Endothelial cell (in vitro differentiated cells): Measurements from ENCODE around the gene ALDH3B2. TPM values are rescaled to one million over a fixed set of nuclear protein-coding genes. Genes with fewer than 3 reads are reported as not detected.

Experiments used
- DNase-seq: peaks from one replicate; pipeline ENCODE4 v3.0.0; 2021; ENCODE audit warnings: low spot score
- H3K27ac Mint-ChIP-seq: one replicate; pipeline ENCODE4 v1.8.0; 2021; ENCODE audit warnings: mixed read lengths, inconsistent platforms; ENCODE audit not compliant: unreplicated experiment
- H3K27me3 Mint-ChIP-seq: one replicate; pipeline ENCODE4 v1.8.0; 2021; ENCODE audit warnings: mild to moderate bottlenecking, moderate library complexity, mixed read lengths, inconsistent platforms; ENCODE audit not compliant: unreplicated experiment
- H3K36me3 Mint-ChIP-seq: one replicate; pipeline ENCODE4 v1.8.0; 2021; ENCODE audit warnings: mild to moderate bottlenecking, low read depth, mixed read lengths, inconsistent platforms; ENCODE audit not compliant: unreplicated experiment
- H3K4me1 Mint-ChIP-seq: one replicate; pipeline ENCODE4 v1.8.0; 2021; ENCODE audit warnings: mild to moderate bottlenecking, mixed read lengths, inconsistent platforms; ENCODE audit not compliant: unreplicated experiment
- H3K4me3 Mint-ChIP-seq: one replicate; pipeline ENCODE4 v1.8.0; 2021; ENCODE audit warnings: mild to moderate bottlenecking, mixed read lengths, inconsistent platforms; ENCODE audit not compliant: unreplicated experiment
- H3K9me3 Mint-ChIP-seq: one replicate; pipeline ENCODE4 v1.8.0; 2021; ENCODE audit warnings: mixed read lengths, inconsistent platforms; ENCODE audit not compliant: unreplicated experiment
- CTCF ChIP-seq: fragments of 200-600 bp; sonication (generic); IDR thresholded peaks from one replicate; pipeline ENCODE4 v1.5.0; 2021; ENCODE audit warnings: antibody characterized with exemption; ENCODE audit not compliant: unreplicated experiment
- total RNA-seq: library from RNA; stranded (reverse); fragmentation: NEBNext Ultra II Directional; extraction: Animal tissue kit (Norgen Biotek cat#: 25700); gene quantifications from one replicate; pipeline ENCODE4 v1.2.1, GENCODE V29; 2021; ENCODE audit not compliant: unreplicated experiment

The ALDH3B2 gene
- total RNA-seq, 1 donor from 2014 or later, result 0.72 TPM

GRCh38 chr11:67635231-67635521 lies 39.2 kb downstream of the ALDH3B2 start:
- no peaks in the 10 kb centered on the region for H3K4me1 Mint-ChIP-seq
- no peaks in the 10 kb centered on the region for H3K9me3 Mint-ChIP-seq
- H3K36me3 Mint-ChIP-seq, result no peaks in the 10 kb centered on the region
- no peak for TF ChIP-seq CTCF
- peaks cover 12% of the 10 kb centered on the region for H3K27me3 Mint-ChIP-seq
- DNase-seq, result no peak
- H3K27ac Mint-ChIP-seq, result no peak overlapping the region
- H3K4me3 Mint-ChIP-seq, result no peak overlapping the region

GRCh38 chr11:67634366-67635230 lies 39.8 kb downstream of the ALDH3B2 start:
- Mint-ChIP-seq H3K27me3 (peaks cover 12% of the 10 kb centered on the region), H3K4me1 (no peaks in the 10 kb centered on the region), H3K36me3 (no peaks in the 10 kb centered on the region), H3K9me3 (no peaks in the 10 kb centered on the region), H3K27ac (no peak overlapping the region), H3K4me3 (no peak overlapping the region)
- no peak for TF ChIP-seq CTCF
- DNase-seq, result no peak

- DNase-seq, result no peak
- TF ChIP-seq CTCF, result no peak
- H3K4me3 Mint-ChIP-seq, result no peak overlapping the region
- H3K4me1 Mint-ChIP-seq, result no peaks in the 10 kb centered on the region
- peaks cover 12% of the 10 kb centered on the region for H3K27me3 Mint-ChIP-seq
- H3K27ac Mint-ChIP-seq, result no peak overlapping the region
- H3K9me3 Mint-ChIP-seq, result no peaks in the 10 kb centered on the region
- H3K36me3 Mint-ChIP-seq, result no peaks in the 10 kb centered on the region
Observed at GRCh38 chr11:67633758-67634365, 40.6 kb downstream of the ALDH3B2 start.

- DNase-seq, result no peak
- H3K27ac Mint-ChIP-seq, result no peak overlapping the region
- peaks cover 13% of the 10 kb centered on the region for H3K27me3 Mint-ChIP-seq
- H3K36me3 Mint-ChIP-seq, result no peaks in the 10 kb centered on the region
- TF ChIP-seq CTCF, result no peak
- H3K4me3 Mint-ChIP-seq, result no peak overlapping the region
- no peaks in the 10 kb centered on the region for H3K9me3 Mint-ChIP-seq
- no peaks in the 10 kb centered on the region for H3K4me1 Mint-ChIP-seq
Observed at GRCh38 chr11:67632982-67633755, 41.3 kb downstream of the ALDH3B2 start.
